WI38 (cell line): ENCODE data around the gene EXOC4.

ENCODE experiments used
- H3K4me3 ChIP-seq: 2 replicates; pipeline ENCODE4 v1.5.1; 2011; ENCODE audit warnings: low read depth, mild to moderate bottlenecking, control low read depth, low read length
- CTCF ChIP-seq: IDR thresholded peaks from 2 replicates; pipeline ENCODE4 v1.5.1; 2012; ENCODE audit warnings: low read depth, mild to moderate bottlenecking, control low read depth, low read length

Gene EXOC4

GRCh38 chr7:133959505-133959904 is 706.6 kb downstream of the EXOC4 start:
- no peak overlapping the region for H3K4me3 ChIP-seq
- no peak for TF ChIP-seq CTCF

GRCh38 chr7:133961724-133962123 is 708.8 kb downstream of the EXOC4 start:
- H3K4me3 ChIP-seq: no peak overlapping the region
- TF ChIP-seq CTCF: no peak

- no peak overlapping the region for H3K4me3 ChIP-seq
- no peak for TF ChIP-seq CTCF
These were observed 709.8 kb downstream of the EXOC4 start for GRCh38 chr7:133962646-133963045.

GRCh38 chr7:133963629-133964028 is 710.8 kb downstream of the EXOC4 start:
- no peak for TF ChIP-seq CTCF
- no peak overlapping the region for H3K4me3 ChIP-seq

GRCh38 chr7:133971625-133972024 is 718.7 kb downstream of the EXOC4 start:
- H3K4me3 ChIP-seq: no peak overlapping the region
- TF ChIP-seq CTCF: no peak

GRCh38 chr7:133973710-133974109 is 720.8 kb downstream of the EXOC4 start:
- H3K4me3 ChIP-seq: no peak overlapping the region
- TF ChIP-seq CTCF: no peak

- no peak for TF ChIP-seq CTCF
- no peak overlapping the region for H3K4me3 ChIP-seq
These were observed 722.3 kb downstream of the EXOC4 start for GRCh38 chr7:133975130-133975529.
